GM12874 (cell line): ENCODE results near the gene PRCD.

Source experiments
- CTCF ChIP-seq: IDR thresholded peaks from 2 replicates; pipeline ENCODE4 v1.5.1; 2011; ENCODE audit warnings: low read depth, mild to moderate bottlenecking, control low read depth, low read length, moderate library complexity; ENCODE audit not compliant: insufficient read depth

PRCD gene

DNA sequence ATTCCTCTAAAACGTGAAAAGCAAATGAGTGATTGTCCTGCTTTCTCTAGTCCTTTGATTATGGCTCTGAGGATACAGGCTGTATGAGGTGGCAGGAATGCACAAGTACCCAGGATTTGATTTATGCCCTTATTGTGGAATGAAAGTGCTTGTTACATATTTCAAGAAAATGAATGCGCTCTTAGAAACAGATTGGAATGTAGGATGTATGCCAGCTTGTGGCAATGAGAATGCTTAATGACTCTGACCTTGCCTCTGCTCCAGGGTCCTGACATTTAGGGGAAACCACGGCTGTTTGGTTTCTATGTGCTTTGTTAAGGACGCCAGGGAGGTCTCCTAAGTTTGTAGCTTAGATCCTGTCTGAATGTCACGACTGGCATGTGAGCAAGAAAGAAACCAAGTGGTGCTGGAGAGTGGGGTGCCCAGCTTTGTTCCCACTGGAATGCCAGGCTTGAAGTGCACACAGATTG, 22.0 kb downstream of the PRCD start:
- TF ChIP-seq CTCF = no peak

DNA sequence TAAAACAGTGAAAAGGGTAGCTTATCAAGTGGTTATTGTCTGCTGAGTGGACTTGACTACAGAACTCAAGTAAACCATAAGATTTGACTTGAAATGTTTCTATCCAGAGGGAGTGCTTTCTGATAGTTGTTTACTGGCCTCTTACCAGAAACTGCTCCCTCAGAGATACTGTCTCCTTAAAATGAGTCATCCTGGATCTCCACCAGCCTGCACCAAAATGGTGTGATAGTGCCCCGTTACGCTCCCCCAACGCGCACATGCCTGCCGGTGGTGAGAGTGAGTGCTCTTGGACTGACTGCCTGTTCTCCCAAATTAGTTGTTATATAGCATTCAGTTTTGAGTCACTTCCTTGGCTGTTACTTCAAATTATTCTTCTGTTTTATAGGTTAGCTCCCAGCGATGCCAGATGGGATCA, 22.9 kb downstream of the PRCD start:
- TF ChIP-seq CTCF = no peak

DNA sequence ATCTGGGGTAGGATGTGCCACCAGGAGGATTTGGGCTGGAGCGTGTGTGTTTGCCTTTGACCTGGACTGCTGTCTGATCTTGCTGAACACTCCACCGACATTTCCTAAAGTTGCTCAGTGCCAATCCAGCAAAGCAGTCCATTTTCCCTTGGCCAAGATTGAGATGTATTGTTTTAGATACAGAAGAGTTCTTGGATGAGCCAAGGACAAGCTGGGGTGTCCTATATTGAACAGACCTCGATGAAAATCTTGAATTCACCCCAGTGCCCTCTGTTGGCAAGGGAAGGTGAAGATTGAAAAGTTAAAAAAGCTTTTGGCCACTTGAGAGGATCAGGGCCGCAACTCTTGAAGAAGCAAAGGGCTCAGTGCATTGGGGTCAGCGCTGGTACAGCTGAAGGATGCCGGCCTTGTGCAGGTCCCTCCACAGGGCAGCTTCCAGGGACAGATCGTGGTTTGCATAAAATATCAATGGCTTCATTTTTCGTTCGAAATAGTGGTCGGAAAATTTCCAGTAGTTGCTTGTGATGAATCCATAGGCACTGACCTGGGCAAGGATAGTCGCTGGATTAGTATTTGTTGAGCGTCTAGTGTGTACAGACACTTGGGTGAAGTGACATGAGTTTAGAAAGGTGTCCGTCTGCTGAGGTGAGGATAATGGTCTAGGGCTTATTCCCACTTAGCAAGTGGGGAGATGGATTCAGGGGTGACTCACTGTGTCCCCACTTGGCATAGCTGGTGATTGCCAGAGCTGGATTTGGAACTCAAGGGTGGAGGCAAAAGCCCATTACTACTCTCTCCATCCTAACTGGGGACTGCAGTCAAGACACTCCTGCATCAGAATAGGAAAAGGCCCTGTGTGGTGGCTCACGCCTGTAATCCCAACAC, 26.1 kb downstream of the PRCD start:
- TF ChIP-seq CTCF = no peak

- TF ChIP-seq CTCF = no peak
Observed at GRCh38 chr17:76566613-76566943, 26.7 kb downstream of the PRCD start.

DNA sequence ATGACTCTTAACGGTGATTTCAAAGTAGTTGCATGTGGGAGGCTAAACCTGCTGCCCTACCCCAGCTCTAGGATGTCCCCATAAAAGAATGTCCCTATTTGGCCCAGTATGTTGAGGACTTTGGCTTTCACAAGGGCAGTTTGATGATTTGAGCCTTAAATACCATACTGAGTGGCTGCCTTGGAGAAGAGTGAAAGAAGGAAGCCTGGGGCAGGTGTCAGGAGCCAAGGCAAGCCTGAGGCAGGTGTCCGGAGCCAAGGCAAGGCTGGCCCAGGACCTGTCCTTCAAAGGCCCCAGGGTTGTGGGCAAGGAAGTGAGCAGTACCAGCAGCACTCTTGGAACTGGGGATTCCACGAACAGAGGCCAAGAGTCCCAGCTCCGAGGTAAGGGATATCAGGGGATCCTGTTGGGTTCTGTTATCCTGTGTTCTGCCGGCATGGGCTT, 27.2 kb downstream of the PRCD start:
- no peak for TF ChIP-seq CTCF

DNA sequence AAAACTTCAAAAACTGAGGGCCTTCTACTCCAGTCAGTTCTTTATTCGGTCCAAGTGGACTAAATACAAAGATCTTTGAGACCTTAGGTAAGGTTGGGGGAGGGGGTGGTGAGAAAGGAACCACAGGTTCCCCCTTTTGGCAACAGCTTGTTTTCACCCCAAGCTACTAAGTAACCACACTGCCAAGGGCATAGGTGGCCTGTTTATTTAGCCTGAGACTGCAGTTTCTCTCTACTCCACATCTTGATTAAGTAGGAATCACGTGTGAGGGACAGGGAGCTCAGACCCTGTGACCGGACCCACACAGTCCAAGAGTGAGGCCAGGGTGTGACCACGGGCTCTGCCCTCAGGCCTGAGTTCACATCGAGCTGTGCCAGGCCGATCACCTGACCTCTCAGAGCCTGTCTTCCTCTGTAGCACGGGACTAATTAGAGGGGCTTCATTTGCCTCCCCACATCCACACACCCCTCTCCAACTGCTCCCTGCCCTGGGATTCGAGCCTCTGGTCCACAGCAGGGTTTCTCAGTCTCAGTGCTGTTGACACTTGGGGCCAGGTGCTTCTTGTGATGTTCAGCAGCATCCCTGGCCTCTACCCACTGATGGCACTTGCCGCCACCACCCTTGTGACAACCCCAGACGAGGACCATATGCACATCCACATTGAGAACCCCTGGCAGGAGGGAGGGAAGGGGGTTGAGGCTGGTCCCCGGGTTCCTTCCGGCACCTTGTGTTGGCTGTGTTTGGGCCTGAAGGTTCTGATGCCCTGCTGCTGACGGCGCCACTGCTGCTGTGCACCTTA, 28.0 kb downstream of the PRCD start:
- no peak for TF ChIP-seq CTCF

- no peak for TF ChIP-seq CTCF
Observed at GRCh38 chr17:76568811-76569221, 29.0 kb downstream of the PRCD start.
